Keratinocyte (primary cell): ENCODE measurements around the gene MTRF1.

Experiments used
- EZH2 ChIP-seq: IDR thresholded peaks from one replicate; pipeline ENCODE4 v1.6.1; 2012; ENCODE audit warnings: inconsistent platforms, mild to moderate bottlenecking, low read length, moderate library complexity
- TF ChIP-seq, protein P1 (sequence below), 3 experiments: IDR thresholded peaks in 1 of 3; conservative IDR thresholded peaks in 1 of 3; optimal IDR thresholded peaks in 1 of 3; 2 replicates in 2 of 3; 3 replicates in 1 of 3; pipeline versions ENCODE3 to v1.5.1; 2011; ENCODE audit warnings: low read length in 3 of 3, mild to moderate bottlenecking in 3 of 3, moderate library complexity in 2 of 3, control low read depth in 1 of 3, inconsistent platforms in 1 of 3; ENCODE audit not compliant: insufficient read depth in 2 of 3; ENCODE audit errors: extremely low read depth in 1 of 3

GRCh38 chr13:41199079-41199478 is 64.3 kb downstream of the MTRF1 start:
- TF ChIP-seq, protein P1, sequence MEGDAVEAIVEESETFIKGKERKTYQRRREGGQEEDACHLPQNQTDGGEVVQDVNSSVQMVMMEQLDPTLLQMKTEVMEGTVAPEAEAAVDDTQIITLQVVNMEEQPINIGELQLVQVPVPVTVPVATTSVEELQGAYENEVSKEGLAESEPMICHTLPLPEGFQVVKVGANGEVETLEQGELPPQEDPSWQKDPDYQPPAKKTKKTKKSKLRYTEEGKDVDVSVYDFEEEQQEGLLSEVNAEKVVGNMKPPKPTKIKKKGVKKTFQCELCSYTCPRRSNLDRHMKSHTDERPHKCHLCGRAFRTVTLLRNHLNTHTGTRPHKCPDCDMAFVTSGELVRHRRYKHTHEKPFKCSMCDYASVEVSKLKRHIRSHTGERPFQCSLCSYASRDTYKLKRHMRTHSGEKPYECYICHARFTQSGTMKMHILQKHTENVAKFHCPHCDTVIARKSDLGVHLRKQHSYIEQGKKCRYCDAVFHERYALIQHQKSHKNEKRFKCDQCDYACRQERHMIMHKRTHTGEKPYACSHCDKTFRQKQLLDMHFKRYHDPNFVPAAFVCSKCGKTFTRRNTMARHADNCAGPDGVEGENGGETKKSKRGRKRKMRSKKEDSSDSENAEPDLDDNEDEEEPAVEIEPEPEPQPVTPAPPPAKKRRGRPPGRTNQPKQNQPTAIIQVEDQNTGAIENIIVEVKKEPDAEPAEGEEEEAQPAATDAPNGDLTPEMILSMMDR (optimal IDR thresholded peaks at IDR 0.05 in 1 of 3, IDR thresholded peaks at IDR 0.05 in 1 of 3, conservative IDR thresholded peaks at IDR 0.05 in 1 of 3; ENCODE audit: extremely low read depth in 1 of 3, insufficient read depth in 2 of 3, low read length in 3 of 3): no peak
- TF ChIP-seq EZH2: no peak
